ENCODE measurements around the gene TIMM17A.
A peak's percentile ranks its signal among the peaks of the same experiment; 100 is the strongest.
"Not testable (repeated sequence)": the region's sequence is repeated elsewhere in the genome, so short reads cannot be mapped to it uniquely, and the experiment has no call there.

Gene TIMM17A

GRCh38 chr1:201940316-201940715, 15.0 kb upstream of the TIMM17A start:
- not testable (repeated sequence) for DNase-seq (ENCODE audit: low spot score)

- DNase-seq (ENCODE audit: low spot score) = no peak
Measured at GRCh38 chr1:201941420-201942128, 13.7 kb upstream of the TIMM17A start.

- DNase-seq (ENCODE audit: low spot score) = no peak
Measured at GRCh38 chr1:201942129-201942495, 13.2 kb upstream of the TIMM17A start.

- no peak for DNase-seq (ENCODE audit: low spot score)
Measured at GRCh38 chr1:201944002-201944401, 11.3 kb upstream of the TIMM17A start.

- DNase-seq (ENCODE audit: low spot score) = no peak
Measured at GRCh38 chr1:201944639-201945038, 10.7 kb upstream of the TIMM17A start.

GRCh38 chr1:201945157-201945556, 10.1 kb upstream of the TIMM17A start:
- peak; percentile 23 for DNase-seq (ENCODE audit: low spot score)

GRCh38 chr1:201945863-201946223, 9.5 kb upstream of the TIMM17A start:
- DNase-seq (ENCODE audit: low spot score) = no peak

- peak; percentile 89 for DNase-seq (ENCODE audit: low spot score)
Measured at GRCh38 chr1:201946224-201946908, 8.9 kb upstream of the TIMM17A start, which contains the start of gene LMOD1. Gene LMOD1 (minus strand): TSS chr1:201946548. CDS start chr1:201946340, 208 bp downstream.

- DNase-seq (ENCODE audit: low spot score) = no peak
Measured at GRCh38 chr1:201947697-201948008, 7.7 kb upstream of the TIMM17A start.

GRCh38 chr1:201949491-201949890, 5.8 kb upstream of the TIMM17A start:
- no peak for DNase-seq (ENCODE audit: low spot score)

GRCh38 chr1:201954263-201955008, 867 bp upstream of the TIMM17A start:
- no peak for DNase-seq (ENCODE audit: low spot score)

- DNase-seq (ENCODE audit: low spot score) = no peak
Measured at GRCh38 chr1:201955729-201956143, 433 bp downstream of the TIMM17A start.

- no peak for DNase-seq (ENCODE audit: low spot score)
Measured at GRCh38 chr1:201958348-201958747, 3.0 kb downstream of the TIMM17A start.

- DNase-seq (ENCODE audit: low spot score) = not testable (repeated sequence)
Measured at GRCh38 chr1:201962382-201962781, 7.1 kb downstream of the TIMM17A start.

GRCh38 chr1:201964261-201964660, 9.0 kb downstream of the TIMM17A start:
- DNase-seq (ENCODE audit: low spot score) = no peak

- DNase-seq (ENCODE audit: low spot score) = no peak
Measured at GRCh38 chr1:201966171-201966570, 10.9 kb downstream of the TIMM17A start.

GRCh38 chr1:201968202-201968925, 13.1 kb downstream of the TIMM17A start:
- DNase-seq (ENCODE audit: low spot score) = no peak

GRCh38 chr1:201970334-201971159, 15.2 kb downstream of the TIMM17A start:
- no peak for DNase-seq (ENCODE audit: low spot score)

GRCh38 chr1:201982082-201982622, 26.8 kb downstream of the TIMM17A start:
- DNase-seq (ENCODE audit: low spot score) = peak; percentile 94

- peak; percentile 89 for DNase-seq (ENCODE audit: low spot score)
Measured at GRCh38 chr1:201982623-201983379, 27.5 kb downstream of the TIMM17A start, which contains the start of gene RNPEP. Gene RNPEP (plus strand): TSS chr1:201982648. CDS start chr1:201982667, 19 bp downstream.

All from AG08396 (cell line).